LNCAP (cell line): Measurements from ENCODE around the gene RAP1GAP.

Experiments
- TF ChIP-seq, protein P1 (sequence below): fragments of 450-650 bp; IDR thresholded peaks from 2 replicates; pipeline ENCODE4 v1.5.1; 2017; ENCODE audit warnings: mild to moderate bottlenecking

RAP1GAP gene

DNA sequence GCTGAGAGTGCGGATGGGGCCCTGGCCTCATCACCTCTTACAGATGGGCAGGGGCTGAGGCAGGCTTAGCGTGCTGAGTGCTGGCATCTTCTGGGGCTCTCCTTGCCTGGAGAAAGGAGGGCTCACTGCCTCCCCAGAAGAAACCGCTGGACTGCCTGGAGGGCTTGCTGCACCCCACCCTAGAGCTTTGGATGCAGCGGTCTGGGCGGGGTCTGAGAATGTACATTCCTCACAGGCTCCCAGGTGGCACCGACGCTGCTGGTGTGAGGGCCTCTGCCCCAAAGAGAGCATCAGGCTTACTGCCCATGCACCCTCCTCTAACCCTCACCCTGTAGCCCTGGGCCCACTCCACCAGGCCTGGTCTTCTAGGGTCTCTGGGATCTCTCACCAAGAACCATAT is 51.1 kb downstream of the RAP1GAP start:
- TF ChIP-seq, protein P1, sequence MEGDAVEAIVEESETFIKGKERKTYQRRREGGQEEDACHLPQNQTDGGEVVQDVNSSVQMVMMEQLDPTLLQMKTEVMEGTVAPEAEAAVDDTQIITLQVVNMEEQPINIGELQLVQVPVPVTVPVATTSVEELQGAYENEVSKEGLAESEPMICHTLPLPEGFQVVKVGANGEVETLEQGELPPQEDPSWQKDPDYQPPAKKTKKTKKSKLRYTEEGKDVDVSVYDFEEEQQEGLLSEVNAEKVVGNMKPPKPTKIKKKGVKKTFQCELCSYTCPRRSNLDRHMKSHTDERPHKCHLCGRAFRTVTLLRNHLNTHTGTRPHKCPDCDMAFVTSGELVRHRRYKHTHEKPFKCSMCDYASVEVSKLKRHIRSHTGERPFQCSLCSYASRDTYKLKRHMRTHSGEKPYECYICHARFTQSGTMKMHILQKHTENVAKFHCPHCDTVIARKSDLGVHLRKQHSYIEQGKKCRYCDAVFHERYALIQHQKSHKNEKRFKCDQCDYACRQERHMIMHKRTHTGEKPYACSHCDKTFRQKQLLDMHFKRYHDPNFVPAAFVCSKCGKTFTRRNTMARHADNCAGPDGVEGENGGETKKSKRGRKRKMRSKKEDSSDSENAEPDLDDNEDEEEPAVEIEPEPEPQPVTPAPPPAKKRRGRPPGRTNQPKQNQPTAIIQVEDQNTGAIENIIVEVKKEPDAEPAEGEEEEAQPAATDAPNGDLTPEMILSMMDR, result no peak

DNA sequence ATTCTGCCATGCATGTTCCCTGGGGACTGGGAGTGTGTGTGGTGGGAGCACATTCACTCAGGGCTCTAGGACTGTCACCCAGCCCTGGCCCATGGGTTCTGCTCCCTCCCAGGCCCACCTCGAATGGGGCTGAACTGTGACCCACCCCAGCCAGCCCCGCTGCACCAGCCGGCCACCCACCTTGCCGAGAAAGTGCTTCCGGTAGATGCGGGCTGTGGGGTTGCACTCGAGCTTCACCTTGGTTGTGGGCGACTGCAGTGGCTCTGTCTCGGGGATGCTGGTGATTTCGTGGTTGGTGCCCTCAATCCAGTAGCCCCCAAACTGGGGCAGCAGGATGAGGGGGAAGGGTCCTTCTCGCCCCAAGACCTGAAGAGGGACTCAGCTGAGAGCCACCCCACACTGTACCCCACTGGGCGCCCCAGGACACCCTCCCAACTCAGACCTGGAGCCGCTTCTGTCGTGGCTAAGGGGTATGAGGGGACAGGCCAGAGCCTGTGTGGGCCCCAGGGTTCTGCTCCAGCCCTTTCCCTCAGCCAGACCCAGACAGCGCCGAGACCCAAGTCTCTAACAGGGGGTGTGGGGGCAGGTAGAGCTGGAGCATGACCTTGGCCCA is 51.9 kb downstream of the RAP1GAP start:
- TF ChIP-seq, protein P1, result no peak

DNA sequence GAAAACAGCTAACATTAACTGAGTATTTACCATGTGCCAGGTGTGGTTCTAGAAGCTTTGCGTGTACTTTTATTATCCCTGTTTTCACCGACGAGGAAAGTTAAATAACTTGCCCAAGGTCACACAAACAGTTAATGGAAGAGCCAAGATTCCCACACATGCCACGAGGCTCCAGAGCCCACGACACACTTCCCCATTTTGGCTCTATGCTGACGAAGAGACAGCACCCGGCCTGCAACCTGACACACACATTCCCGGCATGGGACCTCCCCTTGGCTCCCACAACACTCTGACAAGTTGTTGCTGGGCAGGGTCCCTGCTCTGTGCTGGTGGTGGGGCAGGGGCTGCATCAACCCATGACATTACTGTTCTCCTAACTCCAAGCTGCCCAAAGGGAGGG is 52.8 kb downstream of the RAP1GAP start:
- TF ChIP-seq, protein P1, result no peak

DNA sequence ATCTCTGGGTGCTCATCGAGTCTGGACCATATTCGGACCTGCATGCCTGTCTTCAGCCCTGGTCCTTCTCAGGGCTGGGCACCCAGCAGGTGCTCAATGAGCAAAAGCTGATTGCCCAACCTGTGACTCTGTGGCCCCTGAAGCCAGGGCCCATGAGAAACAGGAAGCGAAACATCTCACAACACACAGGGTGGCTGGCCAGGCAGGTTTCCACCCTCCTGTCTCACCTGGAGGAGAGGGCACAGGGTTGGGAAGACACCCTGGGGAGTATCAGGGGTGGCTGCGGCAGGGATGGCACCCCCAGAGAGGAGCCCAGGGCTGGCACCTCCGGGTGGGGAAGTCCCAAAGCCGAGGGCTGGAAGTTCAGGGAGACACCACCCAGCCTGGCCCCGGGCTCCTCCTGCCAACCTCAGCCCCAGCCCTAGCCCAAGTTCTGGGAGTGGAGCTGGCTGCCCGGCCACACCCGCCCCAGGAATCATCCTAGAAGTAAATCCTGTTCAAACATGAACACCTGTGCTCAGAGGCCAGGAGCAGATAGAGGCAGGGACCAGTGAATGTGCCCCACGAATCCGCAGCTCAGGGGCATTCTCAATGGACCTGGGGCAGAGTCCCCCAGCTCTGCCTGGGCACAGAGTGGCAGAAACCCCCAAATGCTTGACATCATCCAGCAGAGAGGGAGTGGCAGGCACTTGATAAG is 54.6 kb downstream of the RAP1GAP start:
- TF ChIP-seq, protein P1, result no peak

DNA sequence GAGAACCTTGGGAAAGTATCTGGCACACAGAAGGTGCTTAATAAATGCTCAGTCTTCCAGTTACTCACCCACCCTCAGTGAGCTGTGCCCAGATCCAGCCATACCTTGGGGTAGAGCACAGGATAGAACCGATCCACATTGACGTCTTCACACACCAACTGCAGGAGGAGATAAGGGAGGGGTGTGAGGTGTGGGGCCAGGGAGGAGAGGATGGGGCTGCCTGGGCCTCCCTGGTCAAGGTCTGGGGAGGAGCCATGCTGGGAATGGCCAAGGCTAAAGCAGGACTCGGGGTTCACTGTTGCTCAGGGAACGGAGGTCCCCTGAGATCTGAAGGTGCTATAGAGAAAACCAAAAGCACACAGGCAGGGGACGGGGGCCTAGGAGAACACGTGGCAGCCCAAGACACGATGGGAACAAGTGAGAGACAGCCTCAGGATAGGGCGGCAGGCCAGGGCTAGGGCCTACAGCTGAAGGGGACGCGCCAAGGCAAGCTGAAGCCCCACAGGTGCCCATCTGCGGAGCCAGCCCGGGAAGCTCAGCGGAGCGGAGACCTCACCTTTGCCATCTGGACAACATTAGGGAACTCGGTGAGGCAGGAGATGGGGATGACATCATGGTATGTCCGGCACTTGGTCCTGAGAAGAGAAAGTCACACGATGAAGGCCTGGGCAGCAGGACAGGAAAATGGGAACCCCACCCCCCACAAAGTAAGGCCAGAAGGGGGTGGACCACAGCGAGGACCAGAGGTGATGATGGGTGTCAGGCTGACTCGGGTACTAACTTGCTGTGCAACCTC is 55.9 kb downstream of the RAP1GAP start:
- TF ChIP-seq, protein P1, result no peak

DNA sequence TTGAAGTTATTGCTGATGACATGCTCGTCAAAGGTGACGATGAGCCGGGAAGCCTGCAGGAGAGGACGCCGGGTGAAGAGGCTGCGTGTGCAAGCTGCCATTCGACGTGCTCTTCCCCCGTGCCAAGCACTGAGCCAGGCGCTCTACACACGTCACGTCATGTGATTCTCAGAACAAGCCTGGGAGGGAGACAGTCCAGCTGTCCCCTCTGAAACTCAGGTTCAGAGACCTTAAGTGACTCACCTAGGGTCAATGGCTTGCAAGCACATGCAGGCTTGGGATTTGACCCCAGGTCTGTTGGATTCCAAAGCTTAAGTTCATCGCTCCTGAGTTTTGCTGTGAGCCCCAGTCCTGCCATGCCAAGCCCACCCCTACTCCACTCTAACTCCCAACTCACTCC is 57.1 kb downstream of the RAP1GAP start:
- TF ChIP-seq, protein P1, result no peak

DNA sequence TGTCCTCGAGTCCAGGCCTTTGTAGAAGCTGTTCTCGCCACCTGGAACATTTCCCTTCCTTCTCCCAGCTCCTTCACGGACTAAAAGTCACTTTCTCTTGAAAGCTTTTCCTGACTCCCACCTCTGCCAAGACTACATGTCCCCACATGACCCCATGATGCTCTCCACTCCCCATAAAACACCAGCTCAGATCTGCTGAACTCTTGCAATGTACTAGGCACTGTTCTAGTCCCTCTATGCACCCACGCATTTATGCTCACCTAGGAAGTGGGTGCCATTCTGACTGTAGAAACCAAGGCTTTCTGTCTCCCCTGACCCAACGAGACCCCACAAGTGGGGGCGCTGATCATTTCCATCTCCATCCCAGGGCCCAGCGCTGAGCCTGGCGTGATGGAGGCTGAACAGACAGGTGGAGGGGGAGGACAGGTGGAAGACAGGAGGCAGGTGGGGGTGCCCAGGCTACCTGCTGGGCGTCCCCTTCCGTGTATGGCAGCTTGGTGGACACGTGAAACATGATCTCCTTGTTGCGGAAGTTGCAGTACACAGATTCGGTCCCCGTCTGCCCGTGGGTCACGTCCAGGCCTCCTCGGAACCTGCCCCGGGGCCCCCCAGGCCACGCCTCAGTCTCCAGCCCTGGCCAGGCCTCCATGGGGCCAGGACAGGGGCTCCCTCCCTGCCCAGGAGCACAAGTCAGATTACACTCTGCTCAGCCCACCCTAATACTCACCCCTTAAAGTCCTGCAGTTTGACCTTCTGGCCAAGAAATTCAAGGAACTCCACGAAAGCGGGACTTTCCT is 58.0 kb downstream of the RAP1GAP start:
- TF ChIP-seq, protein P1, result no peak
